IPS-20b (cell line): ENCODE measurements around the gene FSTL1.

Source experiments
- H3K27ac ChIP-seq: one replicate; pipeline ENCODE4 v1.5.1; 2013; ENCODE audit warnings: low read length
- H3K27me3 ChIP-seq: 2 replicates; pipeline ENCODE4 v1.6.1; 2013; ENCODE audit warnings: mild to moderate bottlenecking, low read length, inconsistent platforms; ENCODE audit not compliant: insufficient read depth
- H3K36me3 ChIP-seq: 2 replicates; pipeline ENCODE4 v1.6.1; 2013; ENCODE audit warnings: low read depth, mild to moderate bottlenecking, inconsistent platforms, low read length, moderate library complexity; ENCODE audit not compliant: insufficient read depth
- H3K4me1 ChIP-seq: 2 replicates; pipeline ENCODE4 v1.6.1; 2013; ENCODE audit warnings: mild to moderate bottlenecking, control low read depth, inconsistent platforms, low read length, moderate library complexity; ENCODE audit not compliant: insufficient read depth
- H3K4me3 ChIP-seq: 2 replicates; pipeline ENCODE4 v1.5.1; 2013; ENCODE audit warnings: mild to moderate bottlenecking, low read length, inconsistent platforms
- H3K9ac ChIP-seq: 2 replicates; pipeline ENCODE4 v1.6.1; 2013; ENCODE audit warnings: low read depth, mild to moderate bottlenecking, inconsistent platforms, low read length, moderate library complexity
- H3K9me3 ChIP-seq: 2 replicates; pipeline ENCODE4 v1.6.1; 2013; ENCODE audit warnings: mild to moderate bottlenecking, low read depth, low read length, inconsistent platforms; ENCODE audit not compliant: insufficient read depth

Gene FSTL1

GRCh38 chr3:120461416-120461815 is 10.6 kb upstream of the FSTL1 start:
- no peaks in the 10 kb centered on the region for H3K27me3 ChIP-seq
- H3K4me1 ChIP-seq = peaks cover 12% of the 10 kb centered on the region
- H3K9ac ChIP-seq = no peak overlapping the region
- H3K27ac ChIP-seq = no peak overlapping the region
- no peak overlapping the region for H3K4me3 ChIP-seq
- no peaks in the 10 kb centered on the region for H3K36me3 ChIP-seq
- no peaks in the 10 kb centered on the region for H3K9me3 ChIP-seq

- Histone ChIP-seq H3K9me3 (no peaks in the 10 kb centered on the region), H3K9ac (no peak overlapping the region), H3K27ac (no peak overlapping the region)
These were observed 10.1 kb upstream of the FSTL1 start for GRCh38 chr3:120460862-120461261.

GRCh38 chr3:120460181-120460790 is 9.5 kb upstream of the FSTL1 start:
- Histone ChIP-seq H3K27me3 (no peaks in the 10 kb centered on the region), H3K36me3 (no peaks in the 10 kb centered on the region), H3K9me3 (no peaks in the 10 kb centered on the region), H3K9ac (no peak overlapping the region), H3K4me3 (no peak overlapping the region), H3K27ac (no peak overlapping the region), H3K4me1 (peaks cover 12% of the 10 kb centered on the region)

More at GRCh38 chr3:120460862-120461261, 10.1 kb upstream of the FSTL1 start:
- Histone ChIP-seq H3K36me3 (no peaks in the 10 kb centered on the region), H3K4me3 (no peak overlapping the region), H3K4me1 (peaks cover 12% of the 10 kb centered on the region), H3K27me3 (no peaks in the 10 kb centered on the region)

- Histone ChIP-seq H3K36me3 (no peaks in the 10 kb centered on the region), H3K27me3 (no peaks in the 10 kb centered on the region), H3K9ac (no peak overlapping the region), H3K4me1 (peaks cover 12% of the 10 kb centered on the region), H3K9me3 (no peaks in the 10 kb centered on the region), H3K4me3 (no peak overlapping the region), H3K27ac (no peak overlapping the region)
These were observed 8.4 kb upstream of the FSTL1 start for GRCh38 chr3:120459196-120459595.

GRCh38 chr3:120457827-120458226 is 7.0 kb upstream of the FSTL1 start:
- peaks cover 14% of the 10 kb centered on the region for H3K4me1 ChIP-seq
- H3K36me3 ChIP-seq = no peaks in the 10 kb centered on the region
- H3K27me3 ChIP-seq = no peaks in the 10 kb centered on the region
- H3K4me3 ChIP-seq = no peak overlapping the region
- H3K9ac ChIP-seq = no peak overlapping the region
- H3K9me3 ChIP-seq = no peaks in the 10 kb centered on the region
- no peak overlapping the region for H3K27ac ChIP-seq

- H3K27me3 ChIP-seq = peaks cover 6% of the 10 kb centered on the region; the same call in 1 of the 2 replicates
- no peaks in the 10 kb centered on the region for H3K9me3 ChIP-seq
- 0 out of 2 replicates have a peak, but pooled peaks cover under 1% of the 10 kb centered on the region for H3K36me3 ChIP-seq
- H3K9ac ChIP-seq = no peak overlapping the region
- H3K4me1 ChIP-seq = peaks cover 14% of the 10 kb centered on the region
- no peak overlapping the region for H3K27ac ChIP-seq
- H3K4me3 ChIP-seq = no peak overlapping the region
These were observed 3.4 kb upstream of the FSTL1 start for GRCh38 chr3:120454076-120454689.

- H3K27me3 ChIP-seq = peaks cover 6% of the 10 kb centered on the region; the same call in 1 of the 2 replicates
- H3K36me3 ChIP-seq = 0 out of 2 replicates have a peak, but pooled peaks cover 3% of the 10 kb centered on the region
- no peak overlapping the region for H3K9ac ChIP-seq
- H3K27ac ChIP-seq = no peak overlapping the region
- no peaks in the 10 kb centered on the region for H3K9me3 ChIP-seq
- H3K4me1 ChIP-seq = peaks cover 28% of the 10 kb centered on the region
- H3K4me3 ChIP-seq = no peak overlapping the region
These were observed 2.0 kb upstream of the FSTL1 start for GRCh38 chr3:120452816-120453215.

GRCh38 chr3:120451806-120452205 is 1.0 kb upstream of the FSTL1 start:
- Histone ChIP-seq H3K4me3 (peak overlapping the region; percentile 92), H3K27ac (no peak overlapping the region), H3K9me3 (no peaks in the 10 kb centered on the region), H3K27me3 (peaks cover 6% of the 10 kb centered on the region; the same call in 1 of the 2 replicates), H3K4me1 (peaks cover 34% of the 10 kb centered on the region), H3K9ac (peak overlapping the region; percentile 88; the same call in 1 of the 2 replicates), H3K36me3 (peaks cover 10% of the 10 kb centered on the region; the same call in 1 of the 2 replicates)

GRCh38 chr3:120451272-120451761 is 525 bp upstream of the FSTL1 start:
- peak overlapping the region; percentile 92 for H3K4me3 ChIP-seq
- H3K9ac ChIP-seq = peak overlapping the region; percentile 88; the same call in 1 of the 2 replicates
- H3K27me3 ChIP-seq = peaks cover 6% of the 10 kb centered on the region; the same call in 1 of the 2 replicates
- peaks cover 15% of the 10 kb centered on the region for H3K36me3 ChIP-seq
- peaks cover 34% of the 10 kb centered on the region for H3K4me1 ChIP-seq
- no peak overlapping the region for H3K27ac ChIP-seq
- H3K9me3 ChIP-seq = no peaks in the 10 kb centered on the region

- H3K9me3 ChIP-seq = no peaks in the 10 kb centered on the region
- peak overlapping the region; percentile 88 for H3K9ac ChIP-seq
- peaks cover 6% of the 10 kb centered on the region; the same call in 1 of the 2 replicates for H3K27me3 ChIP-seq
- H3K36me3 ChIP-seq = peaks cover 29% of the 10 kb centered on the region
- H3K4me1 ChIP-seq = peaks cover 34% of the 10 kb centered on the region
- H3K27ac ChIP-seq = peak overlapping the region; percentile 23
- peak overlapping the region; percentile 92 for H3K4me3 ChIP-seq
These were observed 842 bp downstream of the FSTL1 start for GRCh38 chr3:120449701-120450599.

GRCh38 chr3:120449251-120449650 is 1.5 kb downstream of the FSTL1 start:
- Histone ChIP-seq H3K4me1 (peaks cover 34% of the 10 kb centered on the region), H3K4me3 (peak overlapping the region; percentile 92), H3K9me3 (no peaks in the 10 kb centered on the region), H3K9ac (peak overlapping the region; percentile 88; the same call in 1 of the 2 replicates), H3K27me3 (peaks cover 6% of the 10 kb centered on the region; the same call in 1 of the 2 replicates), H3K27ac (no peak overlapping the region), H3K36me3 (peaks cover 33% of the 10 kb centered on the region)
